Suprapubic skin (tissue), 4 donors: ENCODE results near the gene ZNF573. TPM values are rescaled to one million over a fixed set of nuclear protein-coding genes. Genes with fewer than 3 reads are reported as not detected.

ENCODE experiments used
- DNase-seq, 2 donors: peaks; one replicate each; pipeline ENCODE4 v3.0.0-alpha.2; 2019; ENCODE audit warnings: low spot score in 2 of 2
- H3K27ac ChIP-seq: fragments of 200-600 bp; sonication (generic); one replicate; pipeline ENCODE4 v1.5.1; 2019
- H3K27me3 ChIP-seq: fragments of 200-600 bp; sonication (generic); one replicate; pipeline ENCODE4 v1.5.1; 2019
- H3K36me3 ChIP-seq: fragments of 200-600 bp; sonication (generic); one replicate; pipeline ENCODE4 v1.5.1; 2019
- H3K4me1 ChIP-seq: fragments of 200-600 bp; sonication (generic); one replicate; pipeline ENCODE4 v1.5.1; 2019
- H3K4me3 ChIP-seq: fragments of 200-600 bp; sonication (generic); one replicate; pipeline ENCODE4 v1.5.1; 2019; ENCODE audit warnings: mild to moderate bottlenecking
- H3K9me3 ChIP-seq: fragments of 200-600 bp; sonication (generic); one replicate; pipeline ENCODE4 v1.5.1; 2019
- EP300 ChIP-seq: sonication (generic); formaldehyde crosslinking; IDR thresholded peaks from one replicate; pipeline ENCODE4 v1.6.1; 2017; ENCODE audit warnings: antibody characterized with exemption
- POLR2A ChIP-seq, 2 donors: fragments of 450-650 bp; IDR thresholded peaks; one replicate each; pipeline ENCODE4 v1.6.1; 2017; ENCODE audit warnings: antibody characterized with exemption in 2 of 2, mild to moderate bottlenecking in 2 of 2, moderate library complexity in 2 of 2
- POLR2AphosphoS5 ChIP-seq, 3 donors: sonication (generic); formaldehyde crosslinking; IDR thresholded peaks; one replicate each; pipeline ENCODE4 v1.6.1; 2017; ENCODE audit warnings: antibody characterized with exemption in 3 of 3
- WGBS: methylation state at CpG from one replicate; pipeline ENCODE4 v1.1.5; 2018; 5-methylcytosine and 5-hydroxymethylcytosine counted together
- total RNA-seq, 4 donors: library from RNA; depleted of rRNA; stranded (reverse); fragments of >200 nt; gene quantifications; one replicate each; pipeline ENCODE4 v1.1.0, GENCODE V29; 2016
- TF ChIP-seq, protein P1 (sequence below), 2 donors: fragments of 200-600 bp in 1 of 2; fragments of 450-650 bp in 1 of 2; sonication (generic) in 1 of 2; IDR thresholded peaks; one replicate each; pipeline ENCODE4 v1.5.1; 2016 to 2019; ENCODE audit warnings: antibody characterized with exemption in 2 of 2, mild to moderate bottlenecking in 1 of 2, moderate library complexity in 1 of 2

Gene ZNF573
- total RNA-seq, 4 donors from 2014 or later: 2.6 to 16.3 (median 9.3) TPM

DNA sequence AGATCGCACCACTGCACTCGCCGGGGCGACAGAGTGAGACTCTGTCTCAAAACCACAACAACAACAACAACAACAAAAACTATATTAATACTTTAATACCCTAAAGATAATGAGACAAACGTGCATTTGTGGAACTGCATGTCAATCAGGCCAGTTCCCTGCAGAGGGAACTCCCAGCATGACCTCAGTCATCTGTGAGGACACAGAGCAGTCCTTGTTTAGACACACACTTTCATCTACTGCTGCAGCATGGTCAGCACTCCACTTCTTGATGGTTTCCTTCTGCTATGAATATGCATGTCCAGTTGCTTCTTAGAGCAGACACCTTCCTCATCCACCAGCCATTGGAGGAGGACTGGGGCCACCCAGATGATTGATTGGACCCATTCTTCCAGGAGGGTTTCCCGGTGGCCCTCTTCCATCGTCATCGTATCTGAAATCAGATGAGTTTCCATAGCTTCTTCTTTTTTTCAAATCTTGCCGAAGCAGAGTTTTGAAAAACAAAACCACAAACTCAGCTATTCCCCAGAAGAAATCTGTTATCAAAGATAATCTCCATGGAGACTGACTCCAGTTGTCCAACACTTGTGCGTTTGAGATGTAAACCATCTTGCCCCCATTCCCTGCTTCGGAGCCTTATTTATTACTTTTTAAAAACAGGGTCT, 86.3 kb downstream of the ZNF573 start:
- 82% methylated on average over 11 of the region's 11 CpGs for WGBS
- peaks cover 14% of the 10 kb centered on the region for H3K36me3 ChIP-seq
- no peak for TF ChIP-seq POLR2A (IDR thresholded peaks at IDR 0.05)
- TF ChIP-seq, protein P1, sequence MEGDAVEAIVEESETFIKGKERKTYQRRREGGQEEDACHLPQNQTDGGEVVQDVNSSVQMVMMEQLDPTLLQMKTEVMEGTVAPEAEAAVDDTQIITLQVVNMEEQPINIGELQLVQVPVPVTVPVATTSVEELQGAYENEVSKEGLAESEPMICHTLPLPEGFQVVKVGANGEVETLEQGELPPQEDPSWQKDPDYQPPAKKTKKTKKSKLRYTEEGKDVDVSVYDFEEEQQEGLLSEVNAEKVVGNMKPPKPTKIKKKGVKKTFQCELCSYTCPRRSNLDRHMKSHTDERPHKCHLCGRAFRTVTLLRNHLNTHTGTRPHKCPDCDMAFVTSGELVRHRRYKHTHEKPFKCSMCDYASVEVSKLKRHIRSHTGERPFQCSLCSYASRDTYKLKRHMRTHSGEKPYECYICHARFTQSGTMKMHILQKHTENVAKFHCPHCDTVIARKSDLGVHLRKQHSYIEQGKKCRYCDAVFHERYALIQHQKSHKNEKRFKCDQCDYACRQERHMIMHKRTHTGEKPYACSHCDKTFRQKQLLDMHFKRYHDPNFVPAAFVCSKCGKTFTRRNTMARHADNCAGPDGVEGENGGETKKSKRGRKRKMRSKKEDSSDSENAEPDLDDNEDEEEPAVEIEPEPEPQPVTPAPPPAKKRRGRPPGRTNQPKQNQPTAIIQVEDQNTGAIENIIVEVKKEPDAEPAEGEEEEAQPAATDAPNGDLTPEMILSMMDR (IDR thresholded peaks at IDR 0.05): no peak
- TF ChIP-seq POLR2AphosphoS5 (IDR thresholded peaks at IDR 0.05): no peak
- TF ChIP-seq EP300: no peak
- H3K4me3 ChIP-seq: no peak overlapping the region
- H3K4me1 ChIP-seq: peaks cover 9% of the 10 kb centered on the region
- H3K27me3 ChIP-seq: no peaks in the 10 kb centered on the region
- no peaks in the 10 kb centered on the region for H3K9me3 ChIP-seq
- DNase-seq: no peak
- no peak overlapping the region for H3K27ac ChIP-seq

- H3K36me3 ChIP-seq: peaks cover 7% of the 10 kb centered on the region
- H3K9me3 ChIP-seq: no peaks in the 10 kb centered on the region
- H3K4me3 ChIP-seq: peak overlapping the region; percentile 51
- no peak for TF ChIP-seq POLR2A (IDR thresholded peaks at IDR 0.05)
- peak in 1 of 3 donors; percentile 56 for TF ChIP-seq POLR2AphosphoS5 (IDR thresholded peaks at IDR 0.05)
- peak; percentile 83 to 88 for DNase-seq
- peak overlapping the region; percentile 26 for H3K27ac ChIP-seq
- H3K4me1 ChIP-seq: peaks cover 9% of the 10 kb centered on the region
- no peaks in the 10 kb centered on the region for H3K27me3 ChIP-seq
- WGBS: under 1% methylated on average over 41 of the region's 48 CpGs
These were observed 87.4 kb downstream of the ZNF573 start for GRCh38 chr19:37691881-37692504.

Other genes starting within 250 kb of the ZNF573 start
- 10 to 100 TPM in 1 of 4 donors, 1 to 10 TPM in 3; 2.7 to 42.1 (median 6.4) TPM for gene ZNF571, start 184.8 kb downstream of the ZNF573 start, total RNA-seq
- 1 to 10 TPM in 3 of 4 donors, under 1 TPM in 1; 0.73 to 3.9 (median 3.5) TPM for gene ZNF540, start 184.7 kb downstream of the ZNF573 start, total RNA-seq
- 10 to 100 TPM in 3 of 4 donors, 1 to 10 TPM in 1; 7.9 to 15.1 (median 11.6) TPM for gene ZFP30, start 124.1 kb downstream of the ZNF573 start, total RNA-seq
- 10 to 100 TPM in 1 of 4 donors, 1 to 10 TPM in 3; 2.8 to 10.5 (median 4.3) TPM for gene ZNF607, start 59.8 kb downstream of the ZNF573 start, total RNA-seq
- gene WDR87, start 127.0 kb upstream of the ZNF573 start, total RNA-seq: not detected
- 10 to 100 TPM; 52.6 to 92.1 (median 81.8) TPM for gene SIPA1L3, start 127.6 kb upstream of the ZNF573 start, total RNA-seq